EH (cell line): Measurements from ENCODE around the gene FOXJ2.
A peak's percentile ranks its signal among the peaks of the same experiment; 100 is the strongest.
"Not testable (repeated sequence)": the region's sequence is repeated elsewhere in the genome, so short reads cannot be mapped to it uniquely, and the experiment has no call there.

Experiments used
- DNase-seq: peaks from one replicate; pipeline ENCODE4 v3.0.0-alpha.2; 2015; ENCODE audit warnings: low read depth

Gene FOXJ2

DNA sequence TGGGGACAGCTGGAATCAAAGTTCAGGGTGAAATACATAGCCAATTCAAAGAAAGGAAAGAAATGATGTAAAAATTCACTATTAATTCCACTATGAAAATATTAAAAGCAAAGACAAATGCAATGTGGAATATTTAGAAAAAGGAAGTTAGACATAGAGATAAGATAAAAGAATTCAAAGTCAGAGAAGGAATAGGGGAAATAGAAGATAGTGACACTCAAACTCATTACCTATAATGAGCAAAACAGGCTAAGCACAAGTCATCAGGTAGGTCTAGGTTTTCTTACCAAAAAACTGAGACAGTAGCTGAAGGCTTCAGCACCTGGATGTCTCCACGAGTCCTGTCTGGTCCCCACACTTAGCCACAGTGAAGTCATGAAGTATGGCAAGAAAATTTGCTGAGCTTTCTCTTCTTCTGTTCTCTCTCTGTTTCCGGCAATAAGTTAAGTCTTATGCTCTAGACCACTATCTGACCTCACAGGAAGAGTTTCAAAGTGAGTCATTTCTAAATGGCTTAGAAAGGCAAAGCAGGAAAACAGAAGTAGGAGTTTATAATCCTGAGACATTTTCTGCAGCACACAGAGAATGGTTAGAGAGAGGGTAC, 33.6 kb downstream of the FOXJ2 start, which contains the start of gene C3AR1:
Gene C3AR1, minus strand, starts transcription at position 369 of the 604 bp plus-strand sequence. CDS start 6,174 bp downstream, outside the sequence.
- peak; percentile 71 for DNase-seq

DNA sequence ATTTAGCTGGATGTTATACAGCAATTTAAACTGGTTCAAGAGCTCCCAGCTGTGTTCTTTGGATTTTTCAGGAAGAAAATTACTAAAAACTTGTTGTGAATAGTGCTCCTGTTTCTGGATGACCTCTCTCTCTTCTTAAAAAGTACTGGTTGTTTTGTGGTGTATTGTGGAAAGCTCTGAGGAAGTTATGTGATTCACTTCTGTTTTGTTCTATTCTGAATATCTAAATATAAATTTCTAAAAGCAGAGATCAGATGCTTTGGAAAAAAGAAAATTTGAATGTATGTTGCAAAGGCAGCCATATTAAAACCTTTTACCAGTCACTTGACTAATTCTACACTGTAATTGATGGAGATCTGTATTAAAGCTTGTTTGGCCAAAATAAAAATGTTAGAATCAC, 37.1 kb downstream of the FOXJ2 start:
- no peak for DNase-seq

DNA sequence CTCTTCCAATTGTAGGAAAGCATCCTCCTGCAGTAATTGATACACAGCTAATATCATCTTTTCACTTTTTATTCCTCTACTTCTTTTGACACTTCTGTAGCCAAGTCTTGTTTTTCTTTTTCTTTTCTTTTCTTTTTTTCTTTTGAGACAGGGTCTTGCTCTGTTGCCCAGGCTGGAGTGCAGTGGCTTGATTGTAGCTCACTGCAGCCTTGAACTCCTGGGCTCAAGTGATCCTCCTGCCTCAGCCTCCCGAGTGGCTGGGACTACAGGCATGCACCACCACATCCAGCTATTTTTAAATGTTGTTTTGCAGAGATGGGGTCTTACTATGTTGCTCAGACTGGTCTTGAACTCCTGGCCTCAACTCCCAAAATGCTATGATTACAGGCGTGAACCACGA, 39.3 kb downstream of the FOXJ2 start:
- not testable (repeated sequence) for DNase-seq

DNA sequence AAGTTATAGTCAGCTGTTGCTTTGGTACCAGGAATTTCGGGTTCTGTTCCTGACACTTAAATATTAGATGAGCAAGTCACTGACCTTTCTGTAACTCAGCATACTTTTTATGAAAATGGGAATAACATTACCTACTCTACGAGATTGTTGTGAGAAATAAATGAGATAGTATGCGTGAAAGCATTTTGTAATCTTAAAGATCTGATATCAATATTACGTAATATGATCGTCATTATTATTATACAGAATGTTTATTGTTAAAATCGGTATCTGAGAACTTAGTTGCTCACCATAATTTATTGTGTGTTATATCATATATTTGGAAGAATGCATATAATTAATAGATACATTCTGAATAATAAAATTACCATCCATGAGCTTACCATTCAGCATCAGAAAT, 43.4 kb downstream of the FOXJ2 start:
- no peak for DNase-seq

DNA sequence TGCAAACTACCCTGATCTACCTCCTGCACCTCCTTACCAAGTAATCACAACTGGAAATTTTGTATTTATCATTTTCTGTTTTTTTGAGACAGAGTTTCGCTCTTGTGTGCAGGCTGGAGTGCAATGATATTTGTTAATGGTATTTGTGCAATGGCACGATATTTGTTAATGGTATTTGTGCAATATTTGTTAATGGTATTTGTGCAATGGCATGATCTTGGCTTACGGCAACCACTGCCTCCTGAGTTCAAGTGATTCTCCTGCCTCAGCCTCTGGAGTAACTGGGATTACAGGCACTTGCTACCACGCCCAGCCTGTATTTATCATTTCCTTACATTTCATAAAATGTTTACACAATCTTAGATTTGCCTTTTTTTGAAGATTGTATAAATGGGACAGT, 43.9 kb downstream of the FOXJ2 start:
- no peak for DNase-seq

GRCh38 chr12:8077207-8077606, 44.7 kb downstream of the FOXJ2 start:
- peak; percentile 79 for DNase-seq

GRCh38 chr12:8078398-8078797, 45.9 kb downstream of the FOXJ2 start:
- peak; percentile 68 for DNase-seq

DNA sequence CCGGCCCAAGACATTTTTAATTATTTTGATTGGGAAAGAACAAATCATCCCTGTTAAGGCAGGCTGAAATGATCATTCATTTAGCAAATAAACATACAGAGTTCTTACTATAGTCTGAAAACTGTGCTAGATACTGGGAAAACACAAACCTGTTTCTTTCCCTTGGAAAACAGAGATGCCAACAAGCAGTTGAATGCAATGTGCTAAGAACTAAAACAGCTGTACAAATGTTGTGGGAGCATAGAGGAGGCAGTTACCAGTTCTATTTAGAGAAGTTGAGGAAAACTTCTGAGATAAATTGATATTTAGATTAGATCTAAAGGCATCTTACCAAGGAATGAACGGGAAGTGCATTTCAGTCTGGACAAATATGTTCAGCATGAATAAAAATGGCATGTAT, 46.4 kb downstream of the FOXJ2 start:
- DNase-seq = no peak

GRCh38 chr12:8080120-8080519, 47.6 kb downstream of the FOXJ2 start:
- DNase-seq = no peak

DNA sequence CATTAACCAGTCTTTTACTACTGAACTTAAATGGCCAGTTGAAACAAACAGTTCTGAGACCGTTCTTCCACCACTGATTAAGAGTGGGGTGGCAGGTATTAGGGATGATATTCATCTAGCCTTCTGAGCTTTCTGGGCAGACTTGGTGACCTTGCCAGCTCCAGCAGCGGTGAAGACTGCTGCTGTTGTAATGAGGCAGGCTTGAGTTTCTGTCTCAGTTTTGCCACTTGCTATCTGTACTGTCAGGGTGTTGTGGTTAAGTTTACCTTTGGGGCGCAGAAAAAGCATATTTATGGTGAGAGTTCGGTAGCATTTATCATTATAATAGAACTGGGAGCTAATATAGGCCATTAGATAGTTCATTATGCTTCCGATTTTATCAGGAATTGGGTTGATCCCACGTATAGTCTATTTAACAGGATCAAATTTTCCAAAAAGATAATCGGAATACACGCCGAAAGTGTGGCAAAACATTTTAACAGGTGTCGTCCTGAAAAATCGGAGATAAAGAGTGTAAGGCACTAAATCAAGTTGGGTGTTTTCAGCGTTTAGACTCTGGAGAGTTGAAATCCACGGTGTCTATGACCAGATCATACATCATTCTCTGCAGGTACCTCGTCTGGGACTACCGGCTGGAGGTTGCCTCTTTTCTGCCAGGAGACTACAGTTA, 48.9 kb downstream of the FOXJ2 start:
- peak; percentile 3 for DNase-seq

- no peak for DNase-seq
Observed at GRCh38 chr12:8082808-8083100, 50.2 kb downstream of the FOXJ2 start.

DNA sequence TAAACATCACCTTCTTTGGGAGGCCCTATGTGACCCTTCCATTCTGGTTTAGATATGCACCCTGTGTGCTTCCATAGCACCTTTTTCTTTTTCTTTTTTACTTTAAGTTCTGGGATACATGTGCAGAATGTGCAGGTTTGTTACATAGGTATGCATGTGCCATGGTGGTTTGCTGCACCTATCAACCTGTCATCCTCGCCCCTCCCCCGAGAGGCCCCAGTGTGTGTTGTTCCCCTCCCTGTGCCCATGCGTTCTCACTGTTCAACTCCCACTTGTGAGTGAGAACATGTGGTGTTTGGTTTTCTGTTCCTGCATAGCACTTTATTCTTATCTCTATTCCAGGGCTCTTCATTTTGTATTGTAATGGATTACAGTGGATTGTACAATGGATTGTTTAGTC, 51.8 kb downstream of the FOXJ2 start:
- DNase-seq = not testable (repeated sequence)

GRCh38 chr12:8087666-8088065, 55.1 kb downstream of the FOXJ2 start:
- DNase-seq = no peak

DNA sequence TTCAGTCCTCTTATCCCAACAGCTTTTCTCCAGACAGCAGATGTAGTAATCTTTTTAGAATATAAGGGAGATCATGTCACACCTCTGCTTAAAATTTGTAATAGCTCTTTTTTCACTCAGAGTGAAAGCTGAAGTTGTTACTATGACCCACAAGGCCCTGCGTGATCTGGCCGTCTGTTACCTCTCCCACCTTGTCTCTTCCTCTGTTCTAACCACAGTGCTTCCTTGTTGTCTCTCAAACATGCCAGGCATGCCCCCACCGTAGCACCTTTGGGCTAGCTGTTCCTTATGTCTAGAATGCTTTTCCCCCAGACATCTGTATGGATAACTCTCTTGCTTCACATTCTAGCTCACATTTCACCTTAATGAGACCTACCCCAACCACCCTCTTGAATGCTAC, 56.1 kb downstream of the FOXJ2 start:
- DNase-seq = no peak

DNA sequence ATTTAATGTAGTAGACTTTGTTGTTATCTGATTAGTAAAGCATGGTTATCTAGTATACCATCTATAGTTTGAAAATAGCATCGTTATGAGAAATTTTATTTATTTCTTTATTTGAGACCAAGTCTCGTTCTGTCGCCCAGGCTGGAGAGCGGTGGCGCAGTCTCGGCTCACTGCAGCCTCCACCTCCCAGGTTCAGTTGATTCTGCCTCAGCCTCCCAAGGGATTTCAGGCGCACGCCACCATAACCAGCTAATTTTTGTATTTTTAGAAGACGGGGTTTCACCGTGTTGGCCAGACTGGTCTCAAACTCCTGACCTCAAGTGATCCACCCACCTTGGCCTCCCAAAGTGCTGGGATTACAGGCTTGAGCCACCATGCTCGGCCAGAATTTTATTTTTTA, 56.8 kb downstream of the FOXJ2 start:
- DNase-seq = not testable (repeated sequence)

DNA sequence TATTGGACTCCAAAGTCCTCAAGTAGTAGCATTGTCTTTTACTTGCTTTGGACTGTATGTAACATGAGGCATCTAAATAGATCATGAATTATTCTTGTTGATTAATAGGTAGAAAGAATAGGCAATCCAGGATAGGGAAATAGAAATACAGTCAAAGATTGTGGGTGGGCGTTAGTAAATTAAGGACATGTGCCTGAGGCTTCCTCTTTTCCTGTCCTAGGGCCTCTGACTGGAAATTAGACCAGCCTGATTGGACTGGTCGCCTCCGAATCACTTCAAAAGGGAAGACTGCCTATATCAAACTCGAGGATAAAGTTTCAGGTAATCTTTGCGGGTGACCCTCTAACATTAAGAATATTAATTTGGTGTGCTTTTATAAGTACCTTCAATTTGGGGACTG, 57.2 kb downstream of the FOXJ2 start:
- DNase-seq = no peak

DNA sequence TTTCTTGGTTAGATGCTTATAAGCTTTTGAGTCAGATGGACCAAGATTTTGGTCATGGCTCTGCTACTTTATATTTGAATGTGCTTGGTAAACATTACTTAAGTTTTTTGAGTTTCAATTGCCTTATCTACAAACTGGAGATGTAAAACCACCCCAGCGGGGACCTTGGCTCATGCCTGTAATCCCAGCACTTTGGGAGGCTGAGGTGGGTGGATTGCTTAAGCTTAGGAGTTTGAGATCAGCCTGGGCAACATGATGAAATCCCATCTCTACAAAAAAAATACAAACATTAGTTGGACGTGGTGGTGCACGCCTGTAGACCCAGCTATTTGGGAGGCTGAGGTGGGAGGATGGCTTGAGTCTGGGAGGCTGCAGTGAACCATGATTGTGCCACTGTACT, 60.8 kb downstream of the FOXJ2 start:
- no peak for DNase-seq

- DNase-seq = no peak
Observed at GRCh38 chr12:8096281-8096915, 63.9 kb downstream of the FOXJ2 start.

- no peak for DNase-seq
Observed at GRCh38 chr12:8099235-8099634, 66.7 kb downstream of the FOXJ2 start.
